GM21576 (cell line): ENCODE data around the gene GAREM1.

Experiments
- ATAC-seq: cut with Tn5 transposase; IDR thresholded peaks from one replicate; pipeline ENCODE4 v1.9.1; 2021; ENCODE audit warnings: mild to moderate bottlenecking, moderate library complexity; ENCODE audit not compliant: unreplicated experiment

GAREM1 gene

DNA sequence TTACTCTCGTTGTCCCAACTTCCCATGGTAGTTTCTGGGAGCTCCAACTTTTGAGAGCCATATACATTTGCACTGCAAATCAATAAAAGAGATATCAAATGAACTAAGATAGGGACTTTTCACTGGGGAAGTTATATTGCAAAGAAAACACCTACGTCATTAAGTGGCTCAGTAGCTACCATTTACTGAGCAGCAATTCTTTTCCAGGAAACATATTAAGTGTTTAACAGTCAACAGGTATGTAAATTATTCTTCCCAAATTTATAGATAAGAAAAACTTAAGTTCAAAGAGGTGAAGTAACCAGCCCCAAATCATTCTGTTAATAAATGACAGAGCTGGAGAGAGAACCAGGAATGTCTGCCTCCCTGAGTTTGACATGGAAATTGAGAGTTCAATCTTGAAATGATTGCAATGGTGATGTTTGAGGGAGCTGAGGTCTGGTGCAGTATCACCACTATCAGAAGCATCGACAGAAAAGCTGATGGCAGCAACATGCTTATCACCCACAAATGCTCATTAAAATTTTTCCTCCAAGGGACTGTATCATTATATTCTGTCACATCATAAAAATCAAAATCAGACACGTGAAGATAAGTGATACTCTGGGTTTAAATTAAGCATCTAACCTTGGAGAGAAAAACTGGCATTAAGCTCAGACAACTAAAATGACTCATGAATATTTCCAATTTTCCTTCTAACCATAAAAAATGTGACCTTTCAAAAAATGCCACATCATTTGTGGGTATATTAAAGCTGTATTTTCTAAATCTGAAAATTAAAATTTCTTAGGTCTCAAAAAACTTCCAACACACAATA lies 43.4 kb downstream of the GAREM1 start:
- ATAC-seq: no peak

DNA sequence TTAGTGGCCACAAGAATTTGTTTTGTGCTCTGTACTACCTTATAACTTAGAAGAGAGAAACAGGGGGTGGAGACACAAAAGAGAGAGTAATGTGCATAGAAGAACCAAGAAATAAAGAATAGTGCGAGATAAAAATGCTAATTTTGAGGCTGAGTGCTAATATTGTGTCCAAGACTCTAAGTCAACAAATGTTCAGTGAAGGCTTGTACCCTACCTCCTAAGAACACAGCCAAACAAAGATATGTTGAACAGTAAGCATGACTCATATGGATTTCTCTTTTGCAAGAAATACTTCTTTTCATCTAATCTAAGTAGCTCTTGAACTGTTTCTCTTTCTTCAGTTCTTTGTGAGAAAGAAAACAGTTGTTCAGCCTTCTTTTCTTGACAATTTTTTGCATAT lies 45.2 kb downstream of the GAREM1 start:
- no peak for ATAC-seq

DNA sequence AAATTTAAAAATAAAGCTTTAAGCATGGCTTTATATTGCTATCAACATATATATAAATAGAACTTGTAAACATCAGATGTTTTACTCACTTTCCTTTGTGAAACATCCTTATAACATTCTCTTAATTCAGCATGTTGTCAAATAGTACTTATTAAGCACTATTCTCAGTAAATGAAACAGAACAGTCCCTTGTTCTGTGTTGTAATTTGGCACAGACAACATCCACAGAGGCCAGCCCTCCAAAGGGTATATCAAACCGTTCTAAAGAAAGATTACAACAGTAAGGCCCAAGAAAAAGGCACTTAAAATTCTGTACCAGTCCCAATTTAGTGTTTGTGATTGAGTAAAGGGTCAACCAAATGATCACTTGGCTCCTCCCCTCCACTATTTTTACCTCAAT lies 46.0 kb downstream of the GAREM1 start:
- ATAC-seq: no peak

DNA sequence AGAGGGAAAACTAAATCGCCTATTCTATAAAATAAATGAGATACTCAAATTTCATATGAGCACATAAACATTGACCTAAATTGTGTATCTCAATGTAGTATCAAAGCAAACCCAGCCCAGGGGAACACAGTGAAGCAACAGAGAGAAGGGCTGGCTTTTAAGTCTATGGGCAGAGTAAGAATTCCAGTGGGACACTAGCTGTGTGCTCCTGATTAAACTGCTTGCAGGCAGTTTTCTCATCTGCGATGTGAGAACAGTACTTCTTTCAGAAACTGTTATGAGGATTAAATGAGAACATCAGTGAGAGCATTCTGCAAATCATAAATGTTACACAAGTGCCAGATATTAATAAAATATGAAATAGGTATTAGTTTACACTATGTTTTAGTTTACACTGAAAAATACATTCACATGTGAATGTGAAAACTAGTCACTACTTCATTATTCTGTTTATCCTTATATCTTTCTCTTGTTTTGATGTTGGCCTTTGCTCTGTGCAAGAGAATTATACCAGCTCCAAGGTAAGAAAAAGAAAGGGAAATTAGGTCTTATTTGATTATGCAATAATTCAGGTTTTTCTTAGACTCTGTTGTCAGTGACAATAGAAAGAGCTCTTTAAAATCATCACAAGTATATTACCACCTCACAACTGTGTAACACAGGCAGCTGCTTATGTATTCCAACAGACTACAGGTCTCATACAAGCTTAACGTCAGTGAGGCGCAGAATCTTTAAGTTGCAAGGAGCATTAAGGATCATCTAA lies 47.5 kb downstream of the GAREM1 start:
- ATAC-seq: no peak

DNA sequence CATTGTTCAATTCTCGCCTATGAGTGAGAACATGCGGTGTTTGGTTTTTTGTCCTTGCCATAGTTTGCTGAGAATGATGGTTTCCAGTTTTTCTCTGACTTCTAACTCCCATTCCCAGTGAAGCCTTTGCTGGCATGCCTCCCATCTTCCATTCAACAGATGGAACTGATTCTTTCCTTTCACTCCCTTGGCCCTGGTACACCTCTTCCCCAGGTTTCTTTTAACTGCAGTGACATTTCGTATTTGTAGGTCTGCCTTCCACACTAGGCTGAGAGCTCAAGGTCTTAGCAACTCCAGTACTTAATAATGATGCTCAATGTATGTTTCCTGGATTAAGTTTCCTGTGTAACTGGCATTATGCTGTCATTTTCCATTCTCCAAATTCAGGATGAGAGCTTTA lies 48.5 kb downstream of the GAREM1 start:
- no peak for ATAC-seq

DNA sequence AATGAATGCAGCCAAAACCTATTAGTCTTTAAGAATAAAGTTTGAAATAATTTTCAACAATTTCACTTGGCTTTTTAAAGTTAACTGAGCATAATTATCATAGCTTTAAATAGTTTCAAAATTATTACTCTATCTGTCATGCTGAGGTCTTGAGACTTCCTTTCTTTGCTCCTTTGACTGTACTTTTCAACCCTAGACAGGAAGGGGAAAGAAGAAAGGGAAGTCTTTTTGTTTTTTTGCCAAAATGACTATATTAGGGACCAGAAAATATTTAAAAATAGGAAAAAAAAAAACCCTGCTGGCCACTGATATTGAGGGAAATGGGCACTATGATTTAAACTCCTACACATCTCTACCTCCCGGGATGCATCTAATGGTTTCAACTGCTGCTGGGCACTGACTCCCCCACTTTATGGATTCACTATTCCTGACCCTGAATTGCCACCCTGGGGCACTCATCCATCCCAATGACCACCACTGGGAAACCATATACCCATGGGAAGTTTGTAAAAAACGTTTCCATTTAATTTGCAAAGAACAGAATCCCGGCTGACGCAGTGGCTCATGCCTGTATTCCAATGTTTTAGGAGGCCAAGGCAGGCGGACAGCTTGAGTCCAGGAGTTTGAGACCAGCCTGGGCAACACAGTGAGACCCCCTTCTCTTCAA lies 50.5 kb downstream of the GAREM1 start:
- no peak for ATAC-seq

DNA sequence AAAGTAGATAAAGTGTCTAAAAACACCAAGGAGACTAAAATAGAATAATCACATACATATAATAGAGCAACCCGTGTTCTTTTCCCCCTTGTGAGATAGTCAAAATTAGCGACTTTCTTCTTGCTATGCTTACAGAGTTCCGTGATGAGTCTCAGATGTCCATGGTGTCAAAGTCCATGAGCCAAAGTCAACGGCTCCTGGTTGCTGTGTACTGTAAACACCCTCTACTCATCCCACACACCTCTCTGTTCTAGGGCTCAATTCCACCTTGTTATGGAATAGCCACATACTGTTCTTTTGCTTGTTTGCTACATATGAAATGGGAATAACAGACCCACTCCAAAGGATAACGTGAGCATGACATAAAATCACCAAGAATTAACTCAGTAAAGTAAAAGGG lies 52.5 kb downstream of the GAREM1 start:
- no peak for ATAC-seq

DNA sequence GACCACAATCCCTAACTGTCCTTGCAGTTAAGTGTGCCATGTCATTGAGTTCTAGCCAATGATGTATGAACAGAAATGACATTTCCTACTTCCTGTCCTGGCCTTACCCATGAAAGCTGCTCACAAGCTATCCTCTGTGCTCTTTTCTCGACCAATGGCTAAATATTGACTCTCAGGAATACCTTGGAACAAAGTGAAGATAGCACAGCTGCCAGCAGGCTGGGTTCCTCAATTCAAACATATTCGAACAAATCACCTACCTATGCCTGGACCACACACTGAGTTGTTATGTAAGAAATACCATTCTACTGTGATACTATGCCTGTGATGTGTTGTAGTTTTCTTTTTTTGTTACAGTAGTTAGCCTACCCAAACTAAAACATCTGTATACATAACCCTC lies 65.1 kb downstream of the GAREM1 start:
- no peak for ATAC-seq

DNA sequence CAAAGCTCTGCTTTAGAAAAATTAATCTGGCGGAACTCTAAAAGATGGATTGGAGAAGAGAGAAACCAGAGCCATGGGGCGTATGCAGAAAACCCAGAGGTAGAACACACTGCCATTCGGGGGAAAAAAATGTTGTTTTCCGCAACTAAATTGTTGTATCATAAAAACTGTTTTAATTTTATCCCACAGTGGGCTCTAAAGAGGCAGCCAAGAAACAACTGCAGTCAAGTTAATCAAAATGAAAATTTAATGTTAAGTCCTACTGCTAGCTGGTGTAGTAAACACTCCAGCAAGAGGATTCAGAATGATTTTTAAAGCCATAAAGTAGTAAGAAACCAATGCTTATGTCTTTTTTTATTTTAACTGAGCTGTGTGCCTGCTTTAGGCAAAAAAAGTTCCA lies 69.1 kb downstream of the GAREM1 start:
- no peak for ATAC-seq

DNA sequence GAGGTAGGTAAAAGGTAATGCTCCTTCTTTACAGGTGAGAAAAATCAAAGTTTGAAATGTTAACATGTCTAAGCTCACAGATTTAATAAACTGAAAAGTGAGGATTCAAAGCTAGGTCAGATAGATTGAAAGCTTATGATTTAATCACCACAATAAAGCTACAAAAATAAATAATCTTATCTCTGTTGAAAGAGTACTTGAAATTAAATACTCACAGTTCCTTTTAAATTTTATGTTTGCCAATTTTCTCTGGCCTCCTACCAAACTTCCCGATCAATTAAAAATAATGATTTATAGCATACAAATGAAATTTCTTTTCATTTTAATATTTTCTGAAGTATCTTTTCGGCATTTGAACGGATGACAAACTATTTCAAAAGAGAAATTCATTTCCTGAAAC lies 77.3 kb downstream of the GAREM1 start:
- ATAC-seq: no peak

DNA sequence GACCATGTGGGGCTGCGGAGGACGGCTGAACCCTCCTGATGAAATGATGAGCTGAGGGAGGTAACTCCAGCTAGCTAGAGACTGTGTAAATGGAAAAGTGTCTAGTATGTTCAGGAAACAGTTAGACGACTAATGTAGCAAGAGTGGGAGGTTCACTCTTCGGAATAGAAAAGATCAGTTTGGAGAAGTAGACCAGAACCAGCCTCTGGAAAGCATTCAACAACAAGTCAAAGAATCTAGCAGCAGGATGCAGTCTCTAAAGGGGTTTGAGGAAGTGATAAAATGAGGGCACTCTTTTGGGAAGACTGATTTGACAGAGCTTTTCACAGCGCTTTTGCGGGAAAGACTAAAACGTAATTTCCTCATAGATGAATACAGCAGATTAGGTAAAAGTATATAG lies 79.6 kb downstream of the GAREM1 start:
- ATAC-seq: no peak

DNA sequence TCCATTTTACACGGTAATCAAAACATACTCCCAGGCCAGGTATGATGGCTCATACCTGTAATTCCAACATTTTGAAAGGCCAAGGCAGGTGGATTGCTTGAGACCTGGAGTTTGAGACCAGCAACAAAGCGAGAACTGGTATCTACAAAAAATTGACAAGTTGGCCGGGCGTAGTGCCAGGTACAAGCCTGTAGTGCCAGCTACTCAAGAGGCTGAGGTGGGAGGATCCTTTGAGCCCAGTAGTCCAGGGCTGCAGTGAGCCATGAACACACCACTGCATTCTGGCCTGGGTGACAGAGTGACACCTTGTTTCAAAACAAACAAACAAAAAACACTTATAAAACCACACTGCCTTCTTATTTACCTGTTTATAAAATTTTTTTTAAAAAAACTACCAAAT lies 80.8 kb downstream of the GAREM1 start:
- ATAC-seq: no peak

DNA sequence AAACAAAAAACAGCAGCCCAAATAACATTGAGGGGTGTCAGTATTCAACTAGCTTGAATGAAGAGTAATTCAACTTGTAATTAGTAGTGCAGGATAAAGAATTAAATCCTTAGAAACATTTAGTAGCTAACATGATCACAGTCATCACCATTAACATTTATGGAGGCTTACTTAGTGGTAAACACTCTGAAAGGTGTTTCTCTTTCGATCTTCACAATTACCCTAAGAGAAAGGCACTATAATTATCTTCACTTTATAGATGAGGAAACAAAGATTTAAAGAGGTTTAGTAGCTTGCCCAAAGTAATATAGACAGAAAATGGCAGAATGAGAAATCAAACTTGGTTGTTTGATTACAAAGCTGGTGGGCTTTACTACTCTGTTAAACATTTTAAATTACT lies 81.5 kb downstream of the GAREM1 start:
- ATAC-seq: no peak

DNA sequence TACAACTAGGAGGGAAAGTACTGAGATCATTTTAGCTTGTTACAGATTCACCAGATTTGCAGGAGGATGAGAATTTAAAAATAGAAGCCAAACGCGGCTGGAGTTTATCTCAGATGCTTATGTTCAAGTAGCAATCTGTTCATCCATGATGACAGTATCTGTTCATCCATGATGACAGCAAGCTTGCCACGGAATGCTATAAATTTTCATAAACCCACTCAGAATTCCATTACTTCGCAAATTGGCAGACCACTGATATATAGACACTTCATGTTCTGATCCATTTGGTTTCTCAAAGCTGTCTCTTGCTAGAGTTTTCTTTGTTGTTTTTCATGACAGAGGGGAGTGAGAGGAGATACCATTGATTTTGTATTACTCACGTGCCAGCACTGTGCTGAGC lies 84.2 kb downstream of the GAREM1 start:
- ATAC-seq: no peak

DNA sequence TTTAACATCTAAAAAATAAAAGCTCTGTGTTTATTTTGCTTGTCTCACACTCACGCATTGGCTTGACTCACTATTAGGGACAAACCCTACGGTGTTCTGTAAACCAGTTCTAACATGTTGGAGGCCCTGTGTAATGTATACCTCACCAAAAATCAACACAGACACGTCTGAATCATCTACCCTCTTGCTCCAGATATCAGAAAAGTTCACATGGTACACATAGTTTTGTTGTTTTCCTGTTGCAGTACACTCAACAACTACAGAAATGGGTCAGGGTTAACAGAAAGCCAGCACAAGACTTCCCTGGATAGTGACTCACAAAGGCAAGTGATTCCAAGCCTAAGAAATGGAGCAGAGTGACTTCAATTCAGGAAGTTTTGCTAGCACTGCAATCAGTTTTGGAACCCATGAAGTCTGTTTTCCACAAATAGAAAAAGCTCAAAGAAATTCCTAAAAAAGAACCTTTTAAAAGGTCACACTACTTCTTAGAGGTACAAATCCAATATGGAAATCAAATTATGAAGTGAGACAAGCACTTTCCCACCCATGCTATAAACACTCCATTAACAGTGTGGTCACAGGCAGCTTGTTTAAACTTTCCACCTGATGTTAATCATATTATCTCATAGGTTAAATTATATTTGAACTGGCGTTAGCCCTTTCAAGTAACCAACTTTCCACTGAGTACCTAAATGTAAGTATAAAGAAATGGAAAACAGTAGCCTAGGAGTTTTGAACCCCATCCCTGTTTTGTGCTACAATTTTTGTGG lies 87.4 kb downstream of the GAREM1 start:
- no peak for ATAC-seq

DNA sequence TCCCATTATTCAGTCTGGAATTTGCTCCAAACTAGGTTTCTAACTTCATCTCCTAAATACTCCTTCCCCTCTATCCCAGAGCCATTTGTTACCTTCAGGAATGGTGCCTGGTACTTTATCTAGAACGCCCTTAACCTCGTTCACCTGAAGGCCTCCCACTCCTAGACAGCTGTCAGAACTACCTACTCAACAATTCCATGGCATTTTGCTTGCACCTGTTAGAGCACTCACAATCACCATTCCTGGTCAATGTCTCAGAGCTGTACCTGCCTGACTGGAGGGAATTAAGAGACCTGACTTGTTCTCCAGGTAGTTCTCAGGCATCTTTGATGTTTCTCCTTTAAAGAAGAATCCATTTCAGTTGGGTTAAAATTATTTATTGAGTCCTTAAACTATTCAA lies 88.9 kb downstream of the GAREM1 start:
- ATAC-seq: no peak

DNA sequence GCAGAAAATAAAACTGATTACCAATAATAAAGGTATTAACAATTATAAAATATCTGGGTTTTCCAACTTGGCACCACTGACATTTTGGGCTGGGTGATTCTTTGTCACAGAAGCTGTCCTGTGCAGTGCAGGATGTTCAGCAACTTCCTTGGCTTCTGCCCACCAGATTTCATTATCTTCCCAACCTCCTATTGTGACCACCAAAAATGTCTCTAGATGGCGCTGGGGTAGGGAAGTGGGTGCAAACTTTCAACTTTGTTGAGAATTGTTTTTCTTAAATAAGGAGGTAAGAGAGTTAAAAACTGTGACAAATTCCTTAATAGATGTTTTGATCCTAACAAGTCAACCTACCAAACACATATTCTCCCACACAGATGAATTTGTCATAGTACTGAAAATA lies 90.1 kb downstream of the GAREM1 start:
- no peak for ATAC-seq

DNA sequence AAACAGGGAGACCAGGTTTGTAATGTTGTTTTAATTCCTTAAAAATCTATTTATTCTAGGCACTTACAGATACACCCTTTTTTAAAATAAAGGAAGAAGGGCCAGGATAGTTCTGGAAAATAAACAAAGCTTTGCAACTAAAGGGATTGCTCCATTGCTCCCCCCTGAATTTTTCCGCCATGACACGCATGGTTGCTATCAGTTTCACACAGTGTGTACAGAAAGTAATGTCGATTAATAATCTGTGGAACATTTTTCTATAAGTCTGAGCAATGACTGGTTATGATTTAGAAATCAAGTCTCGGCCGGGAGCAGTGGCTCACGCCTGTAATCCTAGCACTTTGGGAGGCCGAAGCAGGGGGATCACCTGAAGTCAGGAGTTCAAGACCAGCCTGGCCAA lies 90.8 kb downstream of the GAREM1 start:
- no peak for ATAC-seq

DNA sequence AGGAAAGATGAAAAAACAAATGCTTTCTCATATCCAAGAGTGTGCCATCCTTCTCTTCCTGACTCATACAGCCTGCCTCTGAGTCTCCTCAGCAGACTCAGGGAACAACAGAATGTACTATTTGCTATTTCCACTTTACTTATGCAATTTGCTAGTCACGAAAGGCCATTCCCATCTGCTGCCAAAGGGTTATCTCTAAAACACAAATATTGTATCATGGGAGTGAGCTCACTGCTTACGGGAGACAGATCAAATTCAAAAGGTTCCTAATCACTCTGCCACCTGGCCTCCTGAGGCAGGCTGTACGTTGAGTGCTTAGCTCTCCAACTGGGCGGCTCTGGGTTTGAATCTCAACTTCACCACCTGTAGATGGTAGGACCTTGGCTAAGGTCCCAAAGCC lies 92.0 kb downstream of the GAREM1 start:
- ATAC-seq: no peak

DNA sequence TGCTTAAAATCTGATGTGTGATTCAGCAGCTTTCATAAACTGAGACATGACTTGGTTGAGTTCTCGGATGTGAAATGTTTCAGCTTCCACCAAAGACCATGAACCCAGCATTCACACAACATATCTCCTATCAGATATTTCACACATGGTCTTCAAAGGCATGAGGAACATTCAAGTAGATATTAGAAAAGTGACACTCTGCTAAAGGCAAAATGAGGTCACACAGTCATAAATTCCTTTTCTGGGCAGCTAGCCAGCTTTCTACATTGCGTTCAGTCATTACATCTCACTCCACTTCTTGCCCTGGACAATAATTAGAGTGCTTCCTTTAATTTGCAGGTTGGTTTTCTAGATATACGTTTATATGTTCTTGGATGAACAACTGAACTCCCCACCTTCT lies 96.7 kb downstream of the GAREM1 start:
- no peak for ATAC-seq

DNA sequence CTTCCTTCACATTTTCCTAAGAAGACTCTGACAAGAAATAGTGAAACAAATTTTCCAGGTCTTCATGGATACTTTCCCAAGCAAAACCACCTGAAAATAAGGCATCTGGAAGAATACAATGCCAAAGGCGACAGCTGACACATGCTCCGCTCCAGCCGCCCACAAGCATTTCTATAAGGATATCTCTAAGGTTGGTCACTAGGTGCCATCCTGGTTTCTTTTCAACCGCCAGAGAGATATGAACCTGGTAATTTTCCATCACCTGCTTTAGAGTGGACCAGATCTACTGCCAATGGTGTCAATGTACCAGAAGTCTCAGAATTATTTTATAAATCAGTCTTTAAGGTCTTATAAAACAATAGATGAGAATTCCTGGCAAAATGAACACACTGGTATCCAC lies 97.2 kb downstream of the GAREM1 start:
- ATAC-seq: no peak
